Measurements from ENCODE around the gene ALDH1B1. TPM values are rescaled to one million over a fixed set of nuclear protein-coding genes. Genes with fewer than 3 reads are reported as not detected.

ALDH1B1 gene
- polyA plus RNA-seq, 1 of the 3 experiments (the other 2 are of a cell fraction) = 16.5 TPM

DNA sequence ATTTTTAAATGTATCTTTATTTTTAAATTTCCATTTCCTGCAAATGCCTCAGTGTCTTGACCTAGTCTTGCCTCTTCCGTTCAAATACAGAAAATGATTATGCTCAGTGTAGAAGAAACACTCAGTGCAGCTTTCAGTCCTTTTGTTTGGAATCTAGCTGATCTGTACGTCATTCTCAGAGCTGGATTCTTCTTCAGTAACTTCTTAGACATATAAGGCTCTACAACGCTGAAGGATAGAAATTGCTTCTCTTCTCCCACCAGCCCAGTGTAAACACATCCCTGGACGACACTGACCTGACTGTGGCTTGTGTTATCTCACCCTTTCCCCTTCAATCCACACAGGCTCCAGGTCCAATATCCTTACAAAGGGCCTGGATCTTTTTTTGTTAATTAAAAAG is 3.2 kb upstream of the ALDH1B1 start:
- Histone ChIP-seq H3K9me3 (no peaks in the 10 kb centered on the region), H4K20me1 (ENCODE audit: insufficient read depth) (no peaks in the 10 kb centered on the region), H3K36me3 (replicated peaks in 1 of 2; ENCODE audit: control insufficient read depth in 1 of 2, insufficient read depth in 2 of 2, low read length in 1 of 2) (no peaks in the 10 kb centered on the region), H3K79me2 (ENCODE audit: insufficient read depth) (peaks cover 17% of the 10 kb centered on the region; the same call in 1 of the 2 replicates), H3K27me3 (ENCODE audit: insufficient read depth) (no peaks in the 10 kb centered on the region), H3K4me1 (ENCODE audit: control insufficient read depth in 1 of 2, insufficient read depth in 2 of 2, low read depth in 1 of 2, low read length in 1 of 2) (peaks cover 0 to 10% of the 10 kb centered on the region in 2 experiments; a peak in 3 of 4 replicates), H3K9ac (no peak overlapping the region), H3K4me3 (ENCODE audit: low read depth in 2 of 2, low read length in 1 of 2) (no peak overlapping the region), H2AFZ (ENCODE audit: low read depth) (no peak overlapping the region), H3K4me2 (no peak overlapping the region), H3K27ac (ENCODE audit: low read depth in 2 of 2, low read length in 1 of 2) (no peak overlapping the region), H3F3A (replicated peaks; ENCODE audit: insufficient read depth) (no peaks in the 10 kb centered on the region), H3K9me2 (no peaks in the 10 kb centered on the region)
- 77% methylated on average over 4 of the region's 4 CpGs for WGBS (ENCODE audit: low lambda C conversion rate)
- ChIA-PET CTCF (interaction anchor here (1.2 to 1.7 kb wide), 3 partner anchors 12 to 28 kb away, joined by 4 to 7 read pairs (median 5); no protein-coding TSS in a partner anchor), POLR2A (no interaction called here)
- TF ChIP-seq MXI1 (IDR thresholded peaks at IDR 0.05; ENCODE audit: low read depth, low read length) = no peak
- no peak for TF ChIP-seq RFX5 (IDR thresholded peaks at IDR 0.05; ENCODE audit: low read length)
- no peak for TF ChIP-seq TCF12 (IDR thresholded peaks at IDR 0.05)
- TF ChIP-seq NFIC (IDR thresholded peaks at IDR 0.05; ENCODE audit: borderline replicate concordance) = no peak
- no peak for TF ChIP-seq TEAD4 (IDR thresholded peaks at IDR 0.05; ENCODE audit: borderline replicate concordance, insufficient read depth)
- no peak for TF ChIP-seq YY1 (IDR thresholded peaks at IDR 0.05; ENCODE audit: low read depth)
- no peak for TF ChIP-seq GABPA (IDR thresholded peaks at IDR 0.05; ENCODE audit: low read depth)
- TF ChIP-seq EZH2phosphoT487 (IDR thresholded peaks at IDR 0.05; ENCODE audit: borderline replicate concordance, low read depth) = no peak
- TF ChIP-seq NRF1 (IDR thresholded peaks at IDR 0.05; ENCODE audit: low read depth, low read length) = no peak
- no peak for DNase-seq

DNA sequence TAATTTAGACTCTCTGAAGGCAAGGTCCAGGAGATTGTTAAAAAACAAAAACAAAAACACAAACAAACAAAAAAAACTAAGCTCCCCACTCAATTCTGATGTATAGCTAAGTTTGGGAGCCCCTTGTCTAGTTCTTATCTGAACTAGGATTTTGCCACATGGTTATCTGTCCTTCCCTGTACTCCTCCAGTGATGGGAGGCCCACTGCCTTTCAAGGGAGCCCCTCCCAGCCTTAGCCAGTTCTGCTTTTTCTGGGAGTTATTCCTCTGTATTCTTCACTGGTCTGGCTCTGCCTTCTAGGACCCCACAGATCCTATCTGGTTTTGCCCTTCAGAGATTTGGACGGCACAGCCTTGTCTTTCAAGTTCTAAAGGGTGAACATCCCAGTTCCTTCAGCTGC is 2.1 kb upstream of the ALDH1B1 start:
- no peak overlapping the region for H3K9ac ChIP-seq
- no peak overlapping the region for H3K27ac ChIP-seq (ENCODE audit: low read depth in 2 of 2, low read length in 1 of 2)
- H3K9me3 ChIP-seq = no peaks in the 10 kb centered on the region
- no peak overlapping the region for H3K4me2 ChIP-seq
- WGBS (ENCODE audit: low lambda C conversion rate) = 78% methylated on average over 1 of the region's 1 CpG
- DNase-seq = no peak
- H3K36me3 ChIP-seq (replicated peaks in 1 of 2; ENCODE audit: control insufficient read depth in 1 of 2, insufficient read depth in 2 of 2, low read length in 1 of 2) = no peaks in the 10 kb centered on the region
- no peak overlapping the region for H3K4me3 ChIP-seq (ENCODE audit: low read depth in 2 of 2, low read length in 1 of 2)
- no peak overlapping the region for H2AFZ ChIP-seq (ENCODE audit: low read depth)
- H3K79me2 ChIP-seq (ENCODE audit: insufficient read depth) = peaks cover 20% of the 10 kb centered on the region; the same call in 1 of the 2 replicates
- CTCF ChIA-PET = interaction anchor here (1.2 to 3.3 kb wide), 3 partner anchors 11 to 56 kb away, joined by 3 to 11 read pairs (median 7); no protein-coding TSS in a partner anchor
- POLR2A ChIA-PET = no interaction called here
- H4K20me1 ChIP-seq (ENCODE audit: insufficient read depth) = no peaks in the 10 kb centered on the region
- no peaks in the 10 kb centered on the region for H3F3A ChIP-seq (replicated peaks; ENCODE audit: insufficient read depth)
- peaks cover 0 to 10% of the 10 kb centered on the region in 2 experiments; a peak in 3 of 4 replicates for H3K4me1 ChIP-seq (ENCODE audit: control insufficient read depth in 1 of 2, insufficient read depth in 2 of 2, low read depth in 1 of 2, low read length in 1 of 2)
- H3K27me3 ChIP-seq (ENCODE audit: insufficient read depth) = no peaks in the 10 kb centered on the region
- H3K9me2 ChIP-seq = no peaks in the 10 kb centered on the region
- no peak for TF ChIP-seq EZH2phosphoT487 (IDR thresholded peaks at IDR 0.05; ENCODE audit: borderline replicate concordance, low read depth)
- no peak for TF ChIP-seq EP300 (IDR thresholded peaks at IDR 0.05; ENCODE audit: borderline replicate concordance in 1 of 2, low read depth in 1 of 2, low read length in 1 of 2)
- TF ChIP-seq, protein P1, sequence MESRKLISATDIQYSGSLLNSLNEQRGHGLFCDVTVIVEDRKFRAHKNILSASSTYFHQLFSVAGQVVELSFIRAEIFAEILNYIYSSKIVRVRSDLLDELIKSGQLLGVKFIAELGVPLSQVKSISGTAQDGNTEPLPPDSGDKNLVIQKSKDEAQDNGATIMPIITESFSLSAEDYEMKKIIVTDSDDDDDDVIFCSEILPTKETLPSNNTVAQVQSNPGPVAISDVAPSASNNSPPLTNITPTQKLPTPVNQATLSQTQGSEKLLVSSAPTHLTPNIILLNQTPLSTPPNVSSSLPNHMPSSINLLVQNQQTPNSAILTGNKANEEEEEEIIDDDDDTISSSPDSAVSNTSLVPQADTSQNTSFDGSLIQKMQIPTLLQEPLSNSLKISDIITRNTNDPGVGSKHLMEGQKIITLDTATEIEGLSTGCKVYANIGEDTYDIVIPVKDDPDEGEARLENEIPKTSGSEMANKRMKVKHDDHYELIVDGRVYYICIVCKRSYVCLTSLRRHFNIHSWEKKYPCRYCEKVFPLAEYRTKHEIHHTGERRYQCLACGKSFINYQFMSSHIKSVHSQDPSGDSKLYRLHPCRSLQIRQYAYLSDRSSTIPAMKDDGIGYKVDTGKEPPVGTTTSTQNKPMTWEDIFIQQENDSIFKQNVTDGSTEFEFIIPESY (IDR thresholded peaks at IDR 0.05; ENCODE audit: borderline replicate concordance, low read depth) = no peak
- TF ChIP-seq TCF12 (IDR thresholded peaks at IDR 0.05) = no peak
- TF ChIP-seq ELF1 (IDR thresholded peaks at IDR 0.05) = no peak
- TF ChIP-seq JUND (IDR thresholded peaks at IDR 0.05) = no peak
- TF ChIP-seq, protein P2, sequence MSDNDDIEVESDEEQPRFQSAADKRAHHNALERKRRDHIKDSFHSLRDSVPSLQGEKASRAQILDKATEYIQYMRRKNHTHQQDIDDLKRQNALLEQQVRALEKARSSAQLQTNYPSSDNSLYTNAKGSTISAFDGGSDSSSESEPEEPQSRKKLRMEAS (IDR thresholded peaks at IDR 0.05; ENCODE audit: low read depth) = no peak
- TF ChIP-seq FOSL2 (IDR thresholded peaks at IDR 0.05; ENCODE audit: borderline replicate concordance, low read depth) = no peak
- no peak for TF ChIP-seq REST (IDR thresholded peaks at IDR 0.05; ENCODE audit: low read depth, low read length)
- no peak for TF ChIP-seq FOXM1 (IDR thresholded peaks at IDR 0.05; ENCODE audit: low read depth)
- TF ChIP-seq GABPA (IDR thresholded peaks at IDR 0.05; ENCODE audit: low read depth) = no peak
- no peak for TF ChIP-seq POLR2AphosphoS5 (IDR thresholded peaks at IDR 0.05; ENCODE audit: low read depth, low read length)
- no peak for TF ChIP-seq CHD2 (IDR thresholded peaks at IDR 0.05; ENCODE audit: low read length, partially characterized antibody)
- TF ChIP-seq, protein P3, sequence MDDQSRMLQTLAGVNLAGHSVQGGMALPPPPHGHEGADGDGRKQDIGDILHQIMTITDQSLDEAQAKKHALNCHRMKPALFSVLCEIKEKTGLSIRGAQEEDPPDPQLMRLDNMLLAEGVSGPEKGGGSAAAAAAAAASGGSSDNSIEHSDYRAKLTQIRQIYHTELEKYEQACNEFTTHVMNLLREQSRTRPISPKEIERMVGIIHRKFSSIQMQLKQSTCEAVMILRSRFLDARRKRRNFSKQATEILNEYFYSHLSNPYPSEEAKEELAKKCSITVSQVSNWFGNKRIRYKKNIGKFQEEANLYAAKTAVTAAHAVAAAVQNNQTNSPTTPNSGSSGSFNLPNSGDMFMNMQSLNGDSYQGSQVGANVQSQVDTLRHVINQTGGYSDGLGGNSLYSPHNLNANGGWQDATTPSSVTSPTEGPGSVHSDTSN (IDR thresholded peaks at IDR 0.05) = no peak
- no peak for TF ChIP-seq NFIC (IDR thresholded peaks at IDR 0.05; ENCODE audit: borderline replicate concordance)
- TF ChIP-seq SMC3 (IDR thresholded peaks at IDR 0.05; ENCODE audit: low read depth, low read length) = no peak
